Thyroid gland (tissue), 4 donors: ENCODE data around the gene MIDN.

Source experiments
- CTCF ChIP-seq, 6 experiments: fragments of 200-600 bp in 3 of 6; fragments of 450-650 bp in 3 of 6; sonication (generic) in 3 of 6; IDR thresholded peaks; one replicate each; pipeline ENCODE4 v1.5.1; 2016 to 2019; ENCODE audit warnings: antibody characterized with exemption in 6 of 6, mild to moderate bottlenecking in 2 of 6, inconsistent platforms in 1 of 6, moderate library complexity in 1 of 6
- POLR2A ChIP-seq, 2 donors: fragments of 450-650 bp; IDR thresholded peaks; one replicate each; pipeline ENCODE4 v1.6.1; 2017; ENCODE audit warnings: antibody characterized with exemption in 2 of 2, mild to moderate bottlenecking in 2 of 2, moderate library complexity in 1 of 2

GRCh38 chr19:1270854-1271527 is 22.6 kb downstream of the MIDN start:
- TF ChIP-seq POLR2A (IDR thresholded peaks at IDR 0.05) (no peak), CTCF (IDR thresholded peaks at IDR 0.05) (no peak)
